ENCODE measurements around the gene CDKAL1. TPM values are rescaled to one million over a fixed set of nuclear protein-coding genes. Genes with fewer than 3 reads are reported as not detected.

The CDKAL1 gene
- total and polyA plus RNA-seq, 10 of the 15 experiments (the other 5 are each of a cell fraction or from before 2014, with no cell fraction given) = 10.7 to 26.9 (median 17.3) TPM

- Histone ChIP-seq H3K9ac (ENCODE audit: control insufficient read depth, insufficient read depth, low read length) (no peak overlapping the region), H3K9me3 (replicated peaks; ENCODE audit: control insufficient read depth, insufficient read depth, low read length) (no peaks in the 10 kb centered on the region), H3K4me3 (no peak overlapping the region), H4K20me1 (ENCODE audit: control insufficient read depth, insufficient read depth) (no peaks in the 10 kb centered on the region), H3K4me2 (ENCODE audit: control insufficient read depth, insufficient read depth) (no peak overlapping the region), H3K27ac (ENCODE audit: control insufficient read depth, insufficient read depth) (no peak overlapping the region), H3K4me1 (ENCODE audit: control insufficient read depth, insufficient read depth, low read length) (no peaks in the 10 kb centered on the region), H3K27me3 (replicated peaks in 1 of 2; ENCODE audit: control insufficient read depth in 2 of 2, insufficient read depth in 2 of 2, low read length in 1 of 2) (no peaks in the 10 kb centered on the region), H3K36me3 (ENCODE audit: control insufficient read depth in 2 of 2, insufficient read depth in 2 of 2, low read length in 1 of 2) (no peaks in the 10 kb centered on the region; a peak in 1 of 4 replicates), H3K79me2 (ENCODE audit: control insufficient read depth, insufficient read depth, low read length) (no peaks in the 10 kb centered on the region), H2AFZ (ENCODE audit: control insufficient read depth, low read depth, low read length) (no peak overlapping the region)
- CTCF ChIA-PET = interaction anchor here (1.7 to 5.4 kb wide), 2 partner anchors 10 to 14 kb away, joined by 6 to 40 read pairs; no protein-coding TSS in a partner anchor
- POLR2A ChIA-PET = interaction anchor here (0.6 kb wide), 1 partner anchor 118 kb away, joined by 4 read pairs; no protein-coding TSS in a partner anchor
- DNase-seq (ENCODE audit: low read depth, low spot score) (no peak), ATAC-seq (no peak), FAIRE-seq (no peak)
- no peak for TF ChIP-seq CHD4 (IDR thresholded peaks at IDR 0.05)
- TF ChIP-seq TAF1 (IDR thresholded peaks at IDR 0.05; ENCODE audit: borderline replicate concordance, low read depth, low read length) = no peak
- no peak for TF ChIP-seq E4F1 (IDR thresholded peaks at IDR 0.05; ENCODE audit: borderline replicate concordance, partially characterized antibody)
- no peak for TF ChIP-seq KDM1A (IDR thresholded peaks at IDR 0.05; ENCODE audit: borderline replicate concordance)
- no peak for TF ChIP-seq IRF3 (IDR thresholded peaks at IDR 0.05)
- TF ChIP-seq E2F8 (IDR thresholded peaks at IDR 0.05; ENCODE audit: low read depth, partially characterized antibody) = no peak
- no peak for TF ChIP-seq ZBTB4 (CRISPR knock-in tag; IDR thresholded peaks at IDR 0.05)
- SMC1A ChIA-PET (ENCODE audit: uncharacterized antibody, unreplicated experiment) = interaction anchor here (1.0 to 6.2 kb wide), 5 partner anchors 10 to 143 kb away, joined by 3 to 33 read pairs (median 6); no protein-coding TSS in a partner anchor
- RAD21 ChIA-PET (ENCODE audit: unreplicated experiment) = interaction anchor here (1.4 kb wide), 1 partner anchor 9 kb away, joined by 4 read pairs; no protein-coding TSS in a partner anchor
- in situ Hi-C loops (cut with MboI) = no loop called here
- intact Hi-C loops (cut with micrococcal nuclease; ENCODE audit: unreplicated experiment) = no loop called here
- BruUV-seq (replicated peaks) = no TSS peak
- WGBS (ENCODE audit: insufficient coverage, insufficient replicate concordance, low lambda C conversion rate, missing lambda C conversion rate) = 100% methylated on average over 1 of the region's 1 CpG
Observed at GRCh38 chr6:20575125-20575524, 40.9 kb downstream of the CDKAL1 start.
